Activated CD4-positive, CD25-positive, alpha-beta regulatory T cell treated with anti-CD3 and anti-CD28 coated beads, Interleukin-2, amount 50 U/mL, for 16 hours (primary cell): ENCODE measurements around the gene SDHAF4.
"Not testable (repeated sequence)": the region's sequence is repeated elsewhere in the genome, so short reads cannot be mapped to it uniquely, and the experiment has no call there.

ENCODE experiments used
- DNase-seq: peaks from one replicate; pipeline ENCODE4 v3.0.0-alpha.2; 2020; ENCODE audit warnings: low read depth, low spot score

Gene SDHAF4

DNA sequence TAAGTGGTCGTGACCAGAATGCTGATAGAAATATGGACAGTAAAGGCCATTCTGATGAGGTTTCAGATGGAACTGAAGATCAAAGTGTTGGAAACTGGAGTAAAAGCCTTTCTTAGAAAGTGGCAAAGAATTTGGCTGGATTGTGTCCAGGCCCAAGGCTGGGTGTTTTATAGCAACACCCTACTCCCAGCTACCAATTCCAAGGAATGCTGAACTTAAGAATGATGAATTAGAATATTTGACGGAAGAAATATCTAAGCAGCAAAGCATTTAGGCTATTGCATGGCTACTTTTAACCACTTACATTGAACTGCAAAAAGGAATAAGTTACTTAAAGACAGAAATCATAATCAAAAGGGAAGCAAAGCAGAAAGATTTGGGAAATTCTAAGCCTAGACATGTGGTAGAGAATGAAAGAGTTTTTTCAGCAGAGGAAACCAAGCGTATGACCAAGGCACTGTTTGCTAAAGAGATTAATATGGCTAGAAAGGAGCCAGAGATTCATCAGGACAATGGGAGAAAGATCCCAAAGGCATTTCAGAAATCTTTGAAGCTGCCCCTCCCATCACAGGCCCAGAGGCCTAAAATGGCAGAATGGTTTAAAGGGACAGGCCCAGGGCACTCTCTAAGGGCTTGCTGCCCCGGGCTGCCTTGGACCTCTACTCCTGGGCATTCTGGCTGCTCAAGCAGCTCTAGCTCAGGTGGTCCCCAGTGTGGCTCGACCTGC lies 25.8 kb downstream of the SDHAF4 start:
- no peak for DNase-seq

DNA sequence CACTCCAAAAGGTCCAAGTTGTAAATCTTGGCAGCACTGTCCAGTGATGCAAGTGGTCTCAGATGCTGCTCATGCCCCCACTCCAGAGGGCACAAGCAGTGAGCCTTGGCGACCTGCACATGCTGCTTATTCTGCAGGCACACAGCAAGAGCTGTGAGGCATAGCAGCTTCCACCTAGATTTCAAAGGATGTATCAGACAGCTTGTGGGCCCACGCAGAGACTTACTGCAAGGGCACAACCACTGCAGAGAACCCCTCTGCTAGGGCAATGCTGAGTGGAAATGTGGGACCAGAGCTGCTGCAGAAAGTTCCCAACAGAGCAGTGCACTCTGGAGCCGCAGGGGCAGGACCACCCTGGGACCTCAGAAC lies 26.4 kb downstream of the SDHAF4 start:
- DNase-seq, result no peak

DNA sequence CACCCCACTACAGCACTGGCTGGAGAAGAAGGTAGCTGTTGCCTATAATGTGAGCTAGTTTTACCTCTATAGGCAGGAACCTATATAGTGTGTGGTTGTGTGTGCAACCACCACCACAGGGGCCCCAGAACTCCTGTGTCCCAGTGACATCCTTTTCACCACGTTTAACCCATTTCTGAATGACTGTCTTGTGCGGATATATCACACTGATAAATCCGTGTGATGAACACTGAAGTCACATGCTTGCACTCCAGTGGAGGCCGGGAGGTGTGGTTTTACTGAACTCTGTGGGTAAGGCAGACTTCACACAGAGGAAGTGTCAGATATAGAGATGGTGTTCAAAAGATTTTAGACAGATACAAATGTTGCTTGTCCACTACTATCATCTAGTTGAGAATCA lies 32.5 kb downstream of the SDHAF4 start:
- DNase-seq, result no peak

DNA sequence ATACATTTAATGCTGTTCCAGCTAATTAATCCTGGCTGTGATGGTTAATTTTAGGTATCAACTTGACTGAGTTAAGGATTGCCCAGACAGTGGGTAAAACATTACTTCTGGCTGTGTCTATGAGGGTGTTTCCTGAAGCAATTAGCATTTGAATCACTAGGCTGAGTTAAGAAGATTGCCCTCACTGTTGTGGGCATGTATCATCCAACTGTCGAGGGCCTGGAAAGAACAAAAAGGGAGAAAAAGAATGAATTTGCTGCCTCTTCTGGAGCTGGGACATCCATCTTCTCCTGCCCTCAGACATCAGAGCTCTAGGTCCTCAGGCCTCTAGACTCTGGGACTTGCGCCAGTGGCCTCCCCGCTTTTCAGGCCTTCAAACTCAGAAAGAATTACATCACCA lies 34.3 kb downstream of the SDHAF4 start:
- DNase-seq, result no peak

DNA sequence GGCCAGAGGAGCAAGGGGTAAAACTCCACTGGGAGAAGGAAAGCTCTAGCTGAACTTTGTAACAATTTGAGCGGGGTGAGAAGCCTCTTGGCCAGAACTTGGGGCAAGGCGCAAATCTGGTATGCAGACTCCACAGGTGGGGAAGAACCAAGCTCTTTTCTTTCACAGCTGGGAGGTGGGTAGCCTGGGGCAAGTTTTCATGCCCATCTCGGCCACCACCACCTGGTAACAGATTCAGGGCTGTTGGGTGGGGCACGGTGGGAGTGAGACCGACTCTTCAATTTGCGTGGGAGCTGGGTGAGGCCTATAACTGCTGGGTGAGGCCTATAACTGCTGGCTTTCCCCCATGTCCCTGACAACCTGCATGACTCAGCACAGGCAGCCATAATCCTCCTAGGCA lies 37.5 kb downstream of the SDHAF4 start:
- no peak for DNase-seq

DNA sequence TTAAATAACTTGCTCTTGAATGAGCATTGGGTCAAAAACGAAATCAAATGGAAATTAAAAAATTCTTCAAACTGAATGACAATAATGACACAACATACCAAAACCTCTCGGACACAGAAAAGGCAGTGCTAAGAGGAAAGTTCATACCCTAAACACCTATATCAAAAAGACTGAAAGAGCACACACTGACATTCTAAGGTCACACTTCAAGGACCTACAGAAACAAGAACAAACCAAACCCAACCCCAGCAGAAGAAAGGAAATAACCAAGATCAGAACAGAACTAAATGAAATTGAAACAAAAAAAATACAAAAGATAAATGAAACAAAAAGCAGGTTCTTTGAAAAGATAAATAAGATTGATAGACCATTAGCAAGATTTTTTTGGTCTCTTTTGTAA lies 40.6 kb downstream of the SDHAF4 start:
- not testable (repeated sequence) for DNase-seq

DNA sequence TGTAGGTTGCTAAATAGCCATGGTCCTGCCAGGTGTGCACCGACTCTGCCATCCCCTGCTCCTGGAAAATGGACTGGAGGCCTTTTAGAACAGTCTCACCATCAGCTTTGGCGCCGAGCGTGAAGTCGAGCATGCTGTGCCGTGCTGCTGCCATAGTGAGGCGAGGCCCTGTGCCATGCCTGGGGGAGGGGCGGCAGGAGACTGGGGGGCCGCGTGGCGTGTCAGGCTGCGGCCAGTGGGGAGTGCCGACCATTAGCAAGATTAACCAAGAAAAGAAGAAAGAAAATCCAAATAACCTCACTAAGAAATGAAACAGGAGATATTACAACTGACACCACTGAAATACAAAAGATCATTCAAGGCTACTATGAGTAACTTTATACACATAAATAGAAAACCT lies 42.5 kb downstream of the SDHAF4 start:
- DNase-seq, result not testable (repeated sequence)

DNA sequence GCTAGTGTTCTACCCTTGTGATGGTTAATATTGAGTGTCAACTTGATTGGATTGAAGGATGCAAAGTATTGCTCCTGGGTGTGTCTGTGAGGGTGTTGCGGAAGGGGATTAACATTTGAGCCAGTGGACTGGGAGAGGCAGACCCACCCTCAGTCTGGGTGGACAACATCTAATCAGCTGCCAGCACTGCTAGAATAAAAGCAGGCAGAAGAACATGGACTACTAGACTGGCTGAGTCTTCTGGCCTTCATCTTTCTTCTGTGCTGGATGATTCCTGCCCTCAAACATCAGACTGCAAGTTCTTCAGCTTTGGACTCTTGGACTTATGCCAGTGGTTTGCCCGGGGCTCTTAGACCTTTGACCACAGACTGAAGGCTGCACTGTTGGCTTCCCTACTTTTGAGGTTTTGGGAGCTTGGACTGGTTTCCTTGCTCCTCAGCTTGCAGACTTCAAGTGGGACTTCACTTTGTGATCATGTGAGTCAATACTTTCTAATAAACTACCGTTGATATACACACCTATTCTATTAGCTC lies 50.1 kb downstream of the SDHAF4 start:
- DNase-seq, result no peak

DNA sequence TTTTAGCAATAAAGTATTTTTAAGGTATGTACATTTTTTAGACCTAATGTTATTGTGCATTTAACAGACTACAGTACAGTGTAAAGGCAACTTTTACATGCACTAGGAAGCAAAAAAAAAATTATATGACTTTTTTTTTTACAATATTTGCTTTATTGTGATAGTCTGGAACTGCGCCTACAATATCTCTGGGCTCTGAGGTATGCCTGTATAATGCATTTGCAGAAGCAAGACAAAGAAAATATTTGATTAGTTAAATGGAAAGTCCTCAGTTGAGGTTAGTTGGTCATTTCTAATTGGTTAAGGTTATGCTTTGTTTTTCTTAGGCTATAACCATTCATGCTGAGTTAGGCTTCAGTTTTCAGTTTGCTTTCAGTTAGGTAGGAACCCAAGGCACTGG lies 54.0 kb downstream of the SDHAF4 start:
- DNase-seq, result no peak

DNA sequence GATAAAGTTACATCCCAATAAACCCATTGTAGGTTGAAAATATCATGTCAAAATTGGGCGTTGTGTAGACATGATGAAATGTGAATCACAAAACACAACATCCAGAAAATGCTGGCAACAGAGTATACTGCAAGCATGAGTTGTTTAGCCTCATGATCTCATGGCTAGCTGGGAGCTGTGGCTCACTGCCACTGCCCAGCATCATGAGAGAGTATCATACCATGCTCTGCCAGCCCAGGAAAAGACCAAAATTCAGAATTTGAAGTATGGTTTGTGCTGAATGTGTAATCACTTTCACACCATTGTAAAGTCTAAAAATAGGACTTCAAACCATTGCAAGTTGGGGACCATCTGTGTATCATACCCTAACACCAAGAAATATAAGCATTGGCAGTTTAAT lies 55.7 kb downstream of the SDHAF4 start:
- no peak for DNase-seq

DNA sequence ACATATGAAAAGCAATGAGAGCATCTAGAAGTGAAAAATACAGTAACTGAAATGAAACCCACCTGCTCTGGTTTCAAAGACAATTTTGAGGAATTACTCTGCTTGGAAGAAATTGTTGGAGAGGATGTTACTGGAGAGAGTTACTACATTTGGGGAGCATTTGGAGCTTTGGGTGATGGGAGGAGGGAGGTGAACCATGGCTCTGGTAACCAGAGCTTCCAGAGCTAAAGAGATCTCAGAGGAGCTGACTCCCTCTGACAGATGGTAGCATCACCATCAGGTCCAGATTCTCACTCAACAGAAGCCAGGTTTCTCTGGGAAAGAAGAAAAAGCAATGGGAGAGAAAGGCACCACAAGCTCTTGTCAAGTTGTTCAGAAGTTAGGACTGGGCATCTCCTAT lies 58.7 kb downstream of the SDHAF4 start:
- DNase-seq, result no peak

DNA sequence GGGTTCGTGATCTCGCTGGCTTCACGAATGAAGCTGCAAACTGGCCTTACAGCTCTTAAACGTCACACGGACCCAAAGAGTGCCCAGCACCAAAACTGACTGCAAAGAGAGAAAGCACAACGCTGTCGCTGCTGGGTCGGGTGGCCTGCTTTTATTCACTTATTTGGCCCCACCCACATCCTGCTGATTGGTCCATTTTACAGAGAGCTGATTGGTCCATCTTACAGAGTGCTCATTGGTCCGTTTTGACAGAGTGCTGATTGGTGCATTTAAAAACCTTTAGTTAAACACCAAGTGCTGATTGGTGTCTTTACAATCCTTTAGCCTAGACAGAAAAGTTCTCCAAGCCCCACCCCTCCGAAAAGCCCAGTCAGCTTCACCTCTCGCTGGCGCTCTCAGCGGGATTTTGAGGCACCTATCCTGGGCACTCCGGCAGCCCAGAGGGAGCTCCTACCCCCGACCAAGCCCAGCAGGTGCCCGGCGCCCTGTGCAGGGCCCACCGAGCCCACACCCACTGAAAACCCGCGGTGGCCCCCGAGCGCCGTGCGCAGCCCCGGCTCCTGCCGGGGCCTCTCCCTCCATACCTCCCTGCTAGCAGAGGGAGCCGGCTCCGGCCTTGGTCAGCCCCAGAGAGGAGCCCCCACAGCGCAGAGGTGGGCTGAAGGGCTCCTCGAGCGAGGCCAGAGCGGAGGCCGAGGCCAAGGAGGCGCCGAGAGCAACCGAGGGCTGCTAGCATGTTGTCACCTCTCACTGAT lies 60.9 kb downstream of the SDHAF4 start:
- DNase-seq, result no peak

DNA sequence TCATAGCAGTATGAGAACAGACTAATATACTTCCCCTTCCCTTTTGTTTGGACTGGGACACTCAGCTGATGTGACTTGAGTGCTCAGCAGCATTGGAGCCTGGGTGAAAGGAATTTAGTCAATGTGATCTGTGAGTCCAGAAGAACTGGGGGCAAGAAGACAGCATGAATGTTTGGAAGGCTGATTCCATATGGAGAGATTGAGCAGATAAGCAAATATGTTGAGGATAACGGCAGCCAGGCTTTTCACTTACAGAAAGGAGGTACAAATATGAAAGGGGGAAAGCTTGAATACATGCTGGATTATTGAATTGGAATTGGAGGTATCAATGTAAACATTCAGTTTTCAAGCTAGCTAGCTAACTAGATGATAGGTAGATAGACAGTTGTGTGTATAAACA lies 63.2 kb downstream of the SDHAF4 start:
- no peak for DNase-seq

DNA sequence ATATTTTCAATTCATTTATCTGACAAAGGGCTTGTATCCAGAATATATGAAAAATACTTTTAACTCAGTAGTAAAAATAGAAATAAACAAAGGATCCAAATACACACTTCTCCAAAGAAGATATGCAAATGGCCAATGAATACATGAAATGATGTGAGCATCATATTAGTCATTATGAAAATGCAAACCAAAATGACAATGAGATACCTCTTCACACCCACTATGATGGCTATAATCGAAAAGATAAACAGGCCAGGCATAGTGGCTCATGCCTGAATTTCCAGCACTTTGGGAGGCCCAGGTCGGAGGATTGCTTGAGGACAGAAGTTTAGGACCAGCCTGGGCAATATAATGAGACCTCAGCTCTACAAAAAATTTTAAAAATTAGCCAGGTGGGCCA lies 67.1 kb downstream of the SDHAF4 start:
- no peak for DNase-seq

DNA sequence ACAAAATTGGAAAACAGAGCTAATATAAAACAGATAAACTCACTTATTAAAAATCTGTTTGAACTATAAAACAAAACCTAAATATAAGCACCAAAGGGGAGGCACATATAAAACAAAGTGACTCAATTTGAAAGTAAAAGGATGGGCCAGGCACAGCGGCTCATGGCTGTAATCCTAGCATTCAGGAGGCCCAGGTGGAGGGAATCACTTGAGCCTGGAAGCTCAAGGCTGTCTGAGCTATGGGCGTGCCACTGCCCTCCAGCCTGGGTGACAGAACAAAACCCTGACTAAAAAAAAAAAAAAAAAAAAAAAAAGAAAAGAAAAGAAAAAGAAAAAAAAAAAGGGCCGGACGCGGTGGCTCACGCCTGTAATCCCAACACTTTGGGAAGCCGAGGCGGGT lies 69.9 kb downstream of the SDHAF4 start:
- no peak for DNase-seq

DNA sequence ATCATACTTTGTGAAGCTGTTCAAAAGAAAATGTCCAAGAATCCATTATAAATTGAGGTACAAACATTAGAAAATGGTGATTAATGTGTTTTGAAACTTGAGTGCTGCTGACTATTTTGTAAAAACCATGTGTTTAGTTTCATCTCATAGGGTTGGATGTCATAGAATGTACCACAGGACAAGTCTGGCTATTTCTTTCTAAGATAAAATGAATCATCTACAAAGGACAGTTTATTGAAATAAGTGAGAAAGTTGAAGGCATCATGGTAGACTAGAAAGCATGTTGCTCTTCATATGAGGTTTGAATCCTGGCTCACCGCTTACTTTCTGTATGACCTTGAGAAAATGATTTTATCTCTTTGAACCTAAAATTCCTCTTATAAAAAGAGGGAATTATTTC lies 71.7 kb downstream of the SDHAF4 start:
- no peak for DNase-seq
